ENCODE data around the gene CFAP91. TPM values are rescaled to one million over a fixed set of nuclear protein-coding genes. Genes with fewer than 3 reads are reported as not detected.

Gene CFAP91
- total RNA-seq, 1 donor from 2014 or later: not detected

- peaks cover 4% of the 10 kb centered on the region for H3K27me3 ChIP-seq (ENCODE audit: control insufficient read depth, insufficient read depth, low read length)
- H3K4me3 ChIP-seq (ENCODE audit: low read depth, low read length): no peak overlapping the region
- H3K36me3 ChIP-seq (ENCODE audit: control insufficient read depth, insufficient read depth, low read length): no peaks in the 10 kb centered on the region
- DNase-seq (ENCODE audit: low read depth) (no peak), FAIRE-seq (no peak)
- no peak for TF ChIP-seq CTCF (IDR thresholded peaks at IDR 0.05; ENCODE audit: insufficient read depth, low read length, severe bottlenecking)
Measured at GRCh38 chr3:119700920-119701734, 1.7 kb upstream of the CFAP91 start.

GRCh38 chr3:119703820-119704531 lies 1.2 kb downstream of the CFAP91 start:
- no peaks in the 10 kb centered on the region for H3K36me3 ChIP-seq (ENCODE audit: control insufficient read depth, insufficient read depth, low read length)
- no peak for TF ChIP-seq CTCF (IDR thresholded peaks at IDR 0.05; ENCODE audit: insufficient read depth, low read length, severe bottlenecking)
- DNase-seq (ENCODE audit: low read depth) (no peak), FAIRE-seq (no peak)
- H3K27me3 ChIP-seq (ENCODE audit: control insufficient read depth, insufficient read depth, low read length): peaks cover 4% of the 10 kb centered on the region
- no peak overlapping the region for H3K4me3 ChIP-seq (ENCODE audit: low read depth, low read length)

GRCh38 chr3:119715105-119715504 lies 12.3 kb downstream of the CFAP91 start:
- no peaks in the 10 kb centered on the region for H3K36me3 ChIP-seq (ENCODE audit: control insufficient read depth, insufficient read depth, low read length)
- H3K4me3 ChIP-seq (ENCODE audit: low read depth, low read length): no peak overlapping the region
- no peak for DNase-seq (ENCODE audit: low read depth)
- no peaks in the 10 kb centered on the region for H3K27me3 ChIP-seq (ENCODE audit: control insufficient read depth, insufficient read depth, low read length)
- TF ChIP-seq CTCF (IDR thresholded peaks at IDR 0.05; ENCODE audit: insufficient read depth, low read length, severe bottlenecking): no peak
- no peak for FAIRE-seq

GRCh38 chr3:119716998-119717397 lies 14.2 kb downstream of the CFAP91 start:
- no peak for TF ChIP-seq CTCF (IDR thresholded peaks at IDR 0.05; ENCODE audit: insufficient read depth, low read length, severe bottlenecking)
- DNase-seq (ENCODE audit: low read depth) (no peak), FAIRE-seq (no peak)
- Histone ChIP-seq H3K36me3 (ENCODE audit: control insufficient read depth, insufficient read depth, low read length) (no peaks in the 10 kb centered on the region), H3K4me3 (ENCODE audit: low read depth, low read length) (no peak overlapping the region), H3K27me3 (ENCODE audit: control insufficient read depth, insufficient read depth, low read length) (no peaks in the 10 kb centered on the region)

GRCh38 chr3:119717520-119717919 lies 14.7 kb downstream of the CFAP91 start:
- Histone ChIP-seq H3K27me3 (ENCODE audit: control insufficient read depth, insufficient read depth, low read length) (no peaks in the 10 kb centered on the region), H3K4me3 (ENCODE audit: low read depth, low read length) (no peak overlapping the region), H3K36me3 (ENCODE audit: control insufficient read depth, insufficient read depth, low read length) (no peaks in the 10 kb centered on the region)
- no peak for TF ChIP-seq CTCF (IDR thresholded peaks at IDR 0.05; ENCODE audit: insufficient read depth, low read length, severe bottlenecking)
- no peak for DNase-seq (ENCODE audit: low read depth)
- no peak for FAIRE-seq
